Spleen (tissue), 7 donors: ENCODE data around the gene VSTM2L.

Experiments used
- POLR2A ChIP-seq, 3 donors: fragments of 450-650 bp; IDR thresholded peaks; one replicate each; pipeline ENCODE4 v1.5.1; 2017; ENCODE audit warnings: antibody characterized with exemption in 3 of 3, mild to moderate bottlenecking in 1 of 3
- POLR2AphosphoS5 ChIP-seq, 3 donors: sonication (generic); formaldehyde crosslinking; IDR thresholded peaks; one replicate each; pipeline ENCODE4 v1.5.1; 2017; ENCODE audit warnings: antibody characterized with exemption in 3 of 3
- TF ChIP-seq, protein P1 (sequence below), 11 experiments: fragments of 200-600 bp in 7 of 11; fragments of 450-650 bp in 4 of 11; sonication (generic) in 4 of 11; IDR thresholded peaks in 8 of 11; conservative IDR thresholded peaks in 3 of 11; 1 replicate in 7 of 11; 2 replicates in 4 of 11; pipeline versions ENCODE4 v1.4.0 to v1.8.0; 2016 to 2021; ENCODE audit warnings: antibody characterized with exemption in 11 of 11, inconsistent platforms in 4 of 11, mild to moderate bottlenecking in 1 of 11
- donor health status: DM: no; HTN: no; CAD: no; lungs with moderate emphysema.
- donor health status: DM: no; HTN: no; CAD: no.
- donor health status: DM: no; HTN: no; CAD: no.

DNA sequence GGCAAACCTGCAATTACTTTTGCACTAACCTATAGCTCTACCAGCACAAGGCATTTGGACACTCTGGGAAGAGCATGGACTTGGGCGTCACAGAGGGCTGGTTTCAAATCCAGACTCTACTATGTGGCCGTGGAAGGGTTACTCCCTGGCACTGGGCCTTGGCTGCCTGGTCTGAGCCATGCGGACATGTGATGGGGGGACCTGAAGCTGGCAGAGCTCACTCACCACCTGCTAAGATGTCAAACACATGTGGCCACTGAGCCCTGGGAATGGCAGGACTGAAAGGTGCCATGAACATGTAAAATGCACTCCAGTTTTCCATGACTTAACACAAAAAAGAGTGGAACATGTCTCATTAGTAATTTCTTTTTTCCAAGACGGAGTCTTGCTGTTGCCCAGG is 23.7 kb downstream of the VSTM2L start:
- no peak for TF ChIP-seq POLR2AphosphoS5 (IDR thresholded peaks at IDR 0.05)
- TF ChIP-seq, protein P1, sequence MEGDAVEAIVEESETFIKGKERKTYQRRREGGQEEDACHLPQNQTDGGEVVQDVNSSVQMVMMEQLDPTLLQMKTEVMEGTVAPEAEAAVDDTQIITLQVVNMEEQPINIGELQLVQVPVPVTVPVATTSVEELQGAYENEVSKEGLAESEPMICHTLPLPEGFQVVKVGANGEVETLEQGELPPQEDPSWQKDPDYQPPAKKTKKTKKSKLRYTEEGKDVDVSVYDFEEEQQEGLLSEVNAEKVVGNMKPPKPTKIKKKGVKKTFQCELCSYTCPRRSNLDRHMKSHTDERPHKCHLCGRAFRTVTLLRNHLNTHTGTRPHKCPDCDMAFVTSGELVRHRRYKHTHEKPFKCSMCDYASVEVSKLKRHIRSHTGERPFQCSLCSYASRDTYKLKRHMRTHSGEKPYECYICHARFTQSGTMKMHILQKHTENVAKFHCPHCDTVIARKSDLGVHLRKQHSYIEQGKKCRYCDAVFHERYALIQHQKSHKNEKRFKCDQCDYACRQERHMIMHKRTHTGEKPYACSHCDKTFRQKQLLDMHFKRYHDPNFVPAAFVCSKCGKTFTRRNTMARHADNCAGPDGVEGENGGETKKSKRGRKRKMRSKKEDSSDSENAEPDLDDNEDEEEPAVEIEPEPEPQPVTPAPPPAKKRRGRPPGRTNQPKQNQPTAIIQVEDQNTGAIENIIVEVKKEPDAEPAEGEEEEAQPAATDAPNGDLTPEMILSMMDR (IDR thresholded peaks at IDR 0.05 in 8 of 11, conservative IDR thresholded peaks at IDR 0.05 in 3 of 11): no peak
- TF ChIP-seq POLR2A (IDR thresholded peaks at IDR 0.05): no peak
